SH-SY5Y (cell line): ENCODE results near the gene DPY30.

Experiments
- GATA2 ChIP-seq: IDR thresholded peaks from 2 replicates; pipeline ENCODE4 v1.6.1; 2011; ENCODE audit warnings: mild to moderate bottlenecking, low read depth, low read length
- GATA3 ChIP-seq: IDR thresholded peaks from 2 replicates; pipeline ENCODE4 v1.6.1; 2011; ENCODE audit warnings: low read depth, mild to moderate bottlenecking, low read length, moderate library complexity

DNA sequence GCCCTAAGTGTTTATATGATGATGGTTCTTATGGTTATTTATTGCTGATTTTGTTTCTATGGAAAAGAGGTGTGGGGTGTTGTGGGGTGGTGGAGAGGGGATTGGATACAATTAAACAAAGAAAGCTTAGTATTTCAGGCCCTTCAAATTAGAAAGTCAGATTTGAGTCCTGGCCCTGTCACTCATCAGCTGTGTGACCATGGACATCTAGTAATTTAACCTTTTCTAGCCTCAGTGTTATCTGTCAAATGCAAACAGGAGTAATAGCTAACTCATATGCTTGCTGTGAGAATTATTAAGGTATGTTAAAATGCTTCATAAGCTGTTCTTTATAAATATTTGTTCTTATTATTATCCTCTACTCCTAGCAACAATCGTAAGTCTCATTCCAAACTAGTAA, 26.7 kb downstream of the DPY30 start:
- TF ChIP-seq GATA3 (no peak), GATA2 (no peak)
